ENCODE measurements around the gene DEK.
"Not testable (repeated sequence)": the region's sequence is repeated elsewhere in the genome, so short reads cannot be mapped to it uniquely, and the experiment has no call there.

Gene DEK

DNA sequence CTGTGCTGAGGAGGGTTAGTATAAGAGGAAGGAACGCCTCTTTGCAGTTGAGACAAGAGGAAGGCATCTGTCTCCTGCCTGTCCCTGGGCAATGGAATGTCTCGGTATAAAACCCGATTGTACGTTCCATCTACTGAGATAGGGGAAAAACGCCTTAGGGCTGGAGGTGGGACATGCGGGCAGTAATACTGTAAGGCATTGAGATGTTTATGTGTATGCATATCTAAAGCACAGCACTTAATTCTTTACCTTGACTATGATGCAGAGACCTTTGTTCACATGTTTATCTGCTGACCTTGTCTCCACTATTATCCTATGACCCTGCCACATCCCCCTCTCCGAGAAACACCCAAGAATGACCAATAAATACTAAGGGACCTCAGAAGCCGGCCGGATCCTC is 37.2 kb downstream of the DEK start:
- H4K20me1 ChIP-seq (ENCODE audit: insufficient read depth, low read length); H3K27ac ChIP-seq (ENCODE audit: low read length); H3F3A ChIP-seq (ENCODE audit: insufficient read depth, low read length); H3K9me3 ChIP-seq (replicated peaks; ENCODE audit: insufficient read depth, low read length); H3K27me3 ChIP-seq (replicated peaks; ENCODE audit: insufficient read depth, low read length); H3K9me2 ChIP-seq (replicated peaks; ENCODE audit: insufficient read depth, low read length); H3K4me2 ChIP-seq (ENCODE audit: low read depth, low read length); H3K36me3 ChIP-seq (replicated peaks; ENCODE audit: insufficient read depth, low read length); H3K9ac ChIP-seq (ENCODE audit: low read length); H2AFZ ChIP-seq (ENCODE audit: low read length); H3K4me1 ChIP-seq (ENCODE audit: low read length); DNase-seq; H3K4me3 ChIP-seq (ENCODE audit: low read length); H3K79me2 ChIP-seq (ENCODE audit: low read length): not testable (repeated sequence)

DNA sequence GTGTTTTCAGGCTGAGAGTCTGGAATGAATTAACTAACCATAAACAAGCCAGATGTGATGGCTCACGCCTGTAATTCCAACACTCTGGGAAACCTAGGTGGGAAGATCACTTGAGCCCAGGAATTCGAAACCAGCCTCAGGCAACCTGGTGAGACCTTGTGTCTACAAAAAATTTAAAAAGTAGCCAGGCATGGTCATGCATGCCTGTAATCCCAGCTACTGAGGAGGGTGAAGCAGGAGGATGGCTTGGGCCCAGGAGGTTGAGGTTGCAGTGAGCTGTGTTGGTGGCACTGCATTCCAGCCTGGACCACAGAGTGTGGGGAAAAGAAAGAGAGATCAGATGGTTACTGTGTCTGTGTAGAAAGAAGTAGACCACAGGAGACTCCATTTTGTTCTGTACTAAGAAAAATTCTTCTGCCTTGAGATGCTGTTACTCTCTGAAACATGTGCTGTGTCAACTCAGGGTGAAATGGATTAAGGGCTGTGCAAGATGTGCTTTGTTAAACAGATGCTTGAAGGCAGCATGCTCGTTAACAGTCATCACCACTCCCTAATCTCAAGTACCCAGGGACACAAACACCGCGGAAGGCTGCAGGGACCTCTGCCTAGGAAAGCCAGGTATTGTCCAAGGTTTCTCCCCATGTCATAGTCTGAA is 37.8 kb downstream of the DEK start:
- not testable (repeated sequence) for H3F3A ChIP-seq (ENCODE audit: insufficient read depth, low read length); H3K9ac ChIP-seq (ENCODE audit: low read length); H3K9me3 ChIP-seq (replicated peaks; ENCODE audit: insufficient read depth, low read length); H2AFZ ChIP-seq (ENCODE audit: low read length); H3K4me3 ChIP-seq (ENCODE audit: low read length); DNase-seq; H3K4me1 ChIP-seq (ENCODE audit: low read length); H3K27me3 ChIP-seq (replicated peaks; ENCODE audit: insufficient read depth, low read length); H4K20me1 ChIP-seq (ENCODE audit: insufficient read depth, low read length); H3K36me3 ChIP-seq (replicated peaks; ENCODE audit: insufficient read depth, low read length); H3K9me2 ChIP-seq (replicated peaks; ENCODE audit: insufficient read depth, low read length); H3K4me2 ChIP-seq (ENCODE audit: low read depth, low read length); H3K79me2 ChIP-seq (ENCODE audit: low read length); H3K27ac ChIP-seq (ENCODE audit: low read length)

DNA sequence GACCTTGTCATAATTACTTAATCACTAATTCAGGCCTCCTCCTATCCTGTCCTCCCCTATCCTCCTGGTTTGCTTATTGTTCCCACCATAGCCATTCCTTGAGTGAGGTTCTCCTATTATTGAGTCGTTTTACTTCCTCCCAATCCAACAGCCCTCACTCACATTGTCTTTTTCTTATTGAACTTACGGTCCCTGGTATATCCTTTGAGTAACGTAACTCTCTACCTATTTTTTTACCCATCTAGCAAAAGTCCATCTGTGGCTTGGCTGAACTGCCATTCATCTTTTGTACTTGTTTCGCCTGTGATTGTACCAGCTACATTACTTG is 43.1 kb downstream of the DEK start:
- Histone ChIP-seq H2AFZ (ENCODE audit: low read length) (no peak overlapping the region), H3K4me1 (ENCODE audit: low read length) (no peaks in the 10 kb centered on the region), H3K9me3 (replicated peaks; ENCODE audit: insufficient read depth, low read length) (no peaks in the 10 kb centered on the region), H3K27me3 (replicated peaks; ENCODE audit: insufficient read depth, low read length) (no peaks in the 10 kb centered on the region), H4K20me1 (ENCODE audit: insufficient read depth, low read length) (no peaks in the 10 kb centered on the region), H3K4me3 (ENCODE audit: low read length) (no peak overlapping the region), H3K36me3 (replicated peaks; ENCODE audit: insufficient read depth, low read length) (peaks cover 4% of the 10 kb centered on the region; the same call in 1 of the 2 replicates), H3K4me2 (ENCODE audit: low read depth, low read length) (no peak overlapping the region), H3K79me2 (ENCODE audit: low read length) (no peaks in the 10 kb centered on the region), H3K9me2 (replicated peaks; ENCODE audit: insufficient read depth, low read length) (no peaks in the 10 kb centered on the region), H3K9ac (ENCODE audit: low read length) (no peak overlapping the region), H3K27ac (ENCODE audit: low read length) (no peak overlapping the region), H3F3A (ENCODE audit: insufficient read depth, low read length) (no peaks in the 10 kb centered on the region)
- no peak for DNase-seq
- TF ChIP-seq EZH2phosphoT487 (IDR thresholded peaks at IDR 0.05; ENCODE audit: low read length) (no peak), EZH2 (optimal IDR thresholded peaks at IDR 0.05; ENCODE audit: low read depth, low read length) (no peak)
- TF ChIP-seq, protein P1, sequence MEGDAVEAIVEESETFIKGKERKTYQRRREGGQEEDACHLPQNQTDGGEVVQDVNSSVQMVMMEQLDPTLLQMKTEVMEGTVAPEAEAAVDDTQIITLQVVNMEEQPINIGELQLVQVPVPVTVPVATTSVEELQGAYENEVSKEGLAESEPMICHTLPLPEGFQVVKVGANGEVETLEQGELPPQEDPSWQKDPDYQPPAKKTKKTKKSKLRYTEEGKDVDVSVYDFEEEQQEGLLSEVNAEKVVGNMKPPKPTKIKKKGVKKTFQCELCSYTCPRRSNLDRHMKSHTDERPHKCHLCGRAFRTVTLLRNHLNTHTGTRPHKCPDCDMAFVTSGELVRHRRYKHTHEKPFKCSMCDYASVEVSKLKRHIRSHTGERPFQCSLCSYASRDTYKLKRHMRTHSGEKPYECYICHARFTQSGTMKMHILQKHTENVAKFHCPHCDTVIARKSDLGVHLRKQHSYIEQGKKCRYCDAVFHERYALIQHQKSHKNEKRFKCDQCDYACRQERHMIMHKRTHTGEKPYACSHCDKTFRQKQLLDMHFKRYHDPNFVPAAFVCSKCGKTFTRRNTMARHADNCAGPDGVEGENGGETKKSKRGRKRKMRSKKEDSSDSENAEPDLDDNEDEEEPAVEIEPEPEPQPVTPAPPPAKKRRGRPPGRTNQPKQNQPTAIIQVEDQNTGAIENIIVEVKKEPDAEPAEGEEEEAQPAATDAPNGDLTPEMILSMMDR (IDR thresholded peaks at IDR 0.05; ENCODE audit: low read length): no peak

DNA sequence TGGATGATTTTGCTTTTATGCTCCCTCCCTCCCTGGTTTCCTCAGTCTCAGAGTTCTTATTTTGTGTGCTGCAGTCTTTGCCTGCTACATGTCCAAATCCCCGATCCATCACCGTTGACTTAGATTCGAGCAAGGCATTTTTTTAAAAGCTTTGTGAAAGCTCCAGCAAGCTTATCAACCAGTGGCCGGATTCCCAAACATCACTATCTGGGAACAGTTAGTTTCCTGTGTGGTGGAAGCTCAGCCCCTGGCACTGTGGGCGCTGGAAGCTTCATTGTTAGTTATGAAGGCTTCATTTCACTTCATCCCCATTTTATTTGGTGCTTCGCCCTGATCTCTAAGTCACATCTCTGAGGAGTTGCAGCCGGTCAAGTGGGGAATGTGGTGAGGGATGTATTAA is 44.7 kb downstream of the DEK start:
- DNase-seq: no peak
- Histone ChIP-seq H3K27ac (ENCODE audit: low read length) (no peak overlapping the region), H3K36me3 (replicated peaks; ENCODE audit: insufficient read depth, low read length) (no peaks in the 10 kb centered on the region), H3K9me2 (replicated peaks; ENCODE audit: insufficient read depth, low read length) (no peaks in the 10 kb centered on the region), H3K27me3 (replicated peaks; ENCODE audit: insufficient read depth, low read length) (no peaks in the 10 kb centered on the region), H4K20me1 (ENCODE audit: insufficient read depth, low read length) (no peaks in the 10 kb centered on the region), H3K4me2 (ENCODE audit: low read depth, low read length) (no peak overlapping the region), H3F3A (ENCODE audit: insufficient read depth, low read length) (no peaks in the 10 kb centered on the region; the same call in 1 of the 2 replicates), H3K9ac (ENCODE audit: low read length) (no peak overlapping the region), H3K9me3 (replicated peaks; ENCODE audit: insufficient read depth, low read length) (no peaks in the 10 kb centered on the region), H3K4me3 (ENCODE audit: low read length) (no peak overlapping the region), H3K4me1 (ENCODE audit: low read length) (no peaks in the 10 kb centered on the region), H3K79me2 (ENCODE audit: low read length) (no peaks in the 10 kb centered on the region), H2AFZ (ENCODE audit: low read length) (no peak overlapping the region)
- TF ChIP-seq EZH2 (optimal IDR thresholded peaks at IDR 0.05; ENCODE audit: low read depth, low read length) (no peak), EZH2phosphoT487 (IDR thresholded peaks at IDR 0.05; ENCODE audit: low read length) (no peak)
- TF ChIP-seq, protein P1 (IDR thresholded peaks at IDR 0.05; ENCODE audit: low read length): no peak
